Left ventricle myocardium inferior (tissue), 1 donor: ENCODE data around the gene SPTLC1. TPM values are rescaled to one million over a fixed set of nuclear protein-coding genes. Genes with fewer than 3 reads are reported as not detected.
A peak's percentile ranks its signal among the peaks of the same experiment; 100 is the strongest.
"Not testable (repeated sequence)": the region's sequence is repeated elsewhere in the genome, so short reads cannot be mapped to it uniquely, and the experiment has no call there.

ENCODE experiments used
- DNase-seq: peaks from one replicate; pipeline ENCODE4 v3.0.0-alpha.2; 2020
- H3K27ac ChIP-seq: fragments of 200-600 bp; replicated peaks from 2 replicates; pipeline ENCODE4 v1.8.0; 2021
- H3K27me3 ChIP-seq: fragments of 200-600 bp; 2 replicates; pipeline ENCODE4 v1.8.0; 2021; ENCODE audit warnings: low read depth
- H3K36me3 ChIP-seq: fragments of 200-600 bp; 2 replicates; pipeline ENCODE4 v1.8.0; 2021
- H3K4me1 ChIP-seq: fragments of 200-600 bp; 2 replicates; pipeline ENCODE4 v1.8.0; 2021
- H3K4me3 ChIP-seq: fragments of 200-600 bp; 2 replicates; pipeline ENCODE4 v1.8.0; 2021; ENCODE audit warnings: mild to moderate bottlenecking, moderate library complexity
- H3K9me3 ChIP-seq: fragments of 200-600 bp; replicated peaks from 2 replicates; pipeline ENCODE4 v1.8.0; 2021
- intact Hi-C: fragments of 100-400 bp; cut with micrococcal nuclease; formaldehyde crosslinking; loops from one replicate; pipeline ENCODE4 v1.11.0; 2022
- total RNA-seq: library from RNA; stranded (reverse); fragmentation: NEBNext Ultra II Directional; extraction: Animal tissue kit (Norgen Biotek cat#: 25700); gene quantifications from one replicate; pipeline ENCODE4 v1.2.1, GENCODE V29; 2021
- TF ChIP-seq, protein P1 (sequence below): fragments of 200-600 bp; IDR thresholded peaks from 2 replicates; pipeline ENCODE4 v1.8.0; 2021; ENCODE audit warnings: antibody characterized with exemption, mild to moderate bottlenecking, borderline replicate concordance
- donor health status: DM: no; HTN: yes; CAD: no; lungs with severe emphysema.

The SPTLC1 gene
- total RNA-seq, 1 donor from 2014 or later, result 21.9 TPM

GRCh38 chr9:92141144-92142129, 26.2 kb upstream of the SPTLC1 start:
- Histone ChIP-seq H3K27ac (peak overlapping the region; percentile 48), H3K4me1 (peaks cover 22% of the 10 kb centered on the region), H3K27me3 (peaks cover 38% of the 10 kb centered on the region), H3K4me3 (peak overlapping the region; percentile 63), H3K9me3 (no peaks in the 10 kb centered on the region), H3K36me3 (no peaks in the 10 kb centered on the region)
- TF ChIP-seq, protein P1, sequence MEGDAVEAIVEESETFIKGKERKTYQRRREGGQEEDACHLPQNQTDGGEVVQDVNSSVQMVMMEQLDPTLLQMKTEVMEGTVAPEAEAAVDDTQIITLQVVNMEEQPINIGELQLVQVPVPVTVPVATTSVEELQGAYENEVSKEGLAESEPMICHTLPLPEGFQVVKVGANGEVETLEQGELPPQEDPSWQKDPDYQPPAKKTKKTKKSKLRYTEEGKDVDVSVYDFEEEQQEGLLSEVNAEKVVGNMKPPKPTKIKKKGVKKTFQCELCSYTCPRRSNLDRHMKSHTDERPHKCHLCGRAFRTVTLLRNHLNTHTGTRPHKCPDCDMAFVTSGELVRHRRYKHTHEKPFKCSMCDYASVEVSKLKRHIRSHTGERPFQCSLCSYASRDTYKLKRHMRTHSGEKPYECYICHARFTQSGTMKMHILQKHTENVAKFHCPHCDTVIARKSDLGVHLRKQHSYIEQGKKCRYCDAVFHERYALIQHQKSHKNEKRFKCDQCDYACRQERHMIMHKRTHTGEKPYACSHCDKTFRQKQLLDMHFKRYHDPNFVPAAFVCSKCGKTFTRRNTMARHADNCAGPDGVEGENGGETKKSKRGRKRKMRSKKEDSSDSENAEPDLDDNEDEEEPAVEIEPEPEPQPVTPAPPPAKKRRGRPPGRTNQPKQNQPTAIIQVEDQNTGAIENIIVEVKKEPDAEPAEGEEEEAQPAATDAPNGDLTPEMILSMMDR, result no peak
- intact Hi-C loops, result loop anchor here (10.0 kb wide), 1 partner anchor 93 kb away; no protein-coding TSS in a partner anchor
- DNase-seq, result no peak

GRCh38 chr9:92140754-92141143, 25.5 kb upstream of the SPTLC1 start:
- TF ChIP-seq, protein P1, result no peak
- Histone ChIP-seq H3K36me3 (no peaks in the 10 kb centered on the region), H3K9me3 (no peaks in the 10 kb centered on the region), H3K4me1 (peaks cover 18% of the 10 kb centered on the region), H3K27ac (peak overlapping the region; percentile 48), H3K4me3 (peak overlapping the region; percentile 63), H3K27me3 (peaks cover 42% of the 10 kb centered on the region)
- intact Hi-C loops, result loop anchor here (10.0 kb wide), 1 partner anchor 94 kb away; no protein-coding TSS in a partner anchor
- no peak for DNase-seq

- H3K36me3 ChIP-seq, result no peaks in the 10 kb centered on the region
- TF ChIP-seq, protein P1, result peak; percentile 93
- no peak overlapping the region for H3K27ac ChIP-seq
- intact Hi-C loops, result loop anchor here (10.0 kb wide), 1 partner anchor 95 kb away; no protein-coding TSS in a partner anchor
- H3K4me1 ChIP-seq, result peaks cover 18% of the 10 kb centered on the region
- H3K9me3 ChIP-seq, result no peaks in the 10 kb centered on the region
- peak; percentile 73 for DNase-seq
- H3K4me3 ChIP-seq, result peak overlapping the region; percentile 63
- peaks cover 48% of the 10 kb centered on the region for H3K27me3 ChIP-seq
Measured at GRCh38 chr9:92140074-92140753, 25.0 kb upstream of the SPTLC1 start.

- Histone ChIP-seq H3K4me1 (peaks cover 18% of the 10 kb centered on the region), H3K27me3 (peaks cover 54% of the 10 kb centered on the region)
- H3K27ac ChIP-seq, DNase-seq, H3K9me3 ChIP-seq, H3K36me3 ChIP-seq, H3K4me3 ChIP-seq: not testable (repeated sequence)
- intact Hi-C loops, result loop anchor here (10.0 kb wide), 1 partner anchor 496 kb away; no protein-coding TSS in a partner anchor
Measured at GRCh38 chr9:92138960-92139540, 23.8 kb upstream of the SPTLC1 start.

GRCh38 chr9:92138157-92138959, 23.1 kb upstream of the SPTLC1 start:
- H3K27ac ChIP-seq, result no peak overlapping the region
- no peak overlapping the region for H3K4me3 ChIP-seq
- TF ChIP-seq, protein P1, result peak; percentile 88
- DNase-seq, result peak; percentile 72
- H3K9me3 ChIP-seq, result no peaks in the 10 kb centered on the region
- intact Hi-C loops, result loop anchor here (10.0 kb wide), 1 partner anchor 496 kb away; no protein-coding TSS in a partner anchor
- H3K27me3 ChIP-seq, result peaks cover 47% of the 10 kb centered on the region
- H3K4me1 ChIP-seq, result peaks cover 18% of the 10 kb centered on the region
- H3K36me3 ChIP-seq, result no peaks in the 10 kb centered on the region
